ENCODE measurements around the gene ARHGEF38. TPM values are rescaled to one million over a fixed set of nuclear protein-coding genes. Genes with fewer than 3 reads are reported as not detected.
"Not testable (repeated sequence)": the region's sequence is repeated elsewhere in the genome, so short reads cannot be mapped to it uniquely, and the experiment has no call there.

The ARHGEF38 gene
- total RNA-seq, 1 donor from 2014 or later: 0.42 TPM

DNA sequence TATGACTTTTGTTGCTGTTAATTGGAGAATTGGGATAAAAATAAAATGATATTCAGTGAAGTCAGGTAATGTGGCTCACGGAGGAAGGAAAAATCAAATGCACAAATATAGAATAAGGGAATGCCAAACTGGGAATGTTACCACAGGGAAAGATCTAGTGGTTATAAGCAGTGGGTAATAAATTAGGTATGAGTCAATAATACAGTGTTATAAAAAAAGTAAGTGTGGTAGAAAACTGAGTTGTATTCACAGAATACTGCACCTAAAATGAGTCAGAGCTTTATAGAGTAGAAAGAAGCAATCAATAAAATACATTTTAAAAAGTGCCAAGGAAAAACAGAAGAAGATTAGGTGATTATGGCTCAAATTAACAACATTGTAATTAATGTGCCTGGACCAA is 121.6 kb downstream of the ARHGEF38 start:
- no peak for DNase-seq (ENCODE audit: low read depth)
- H3K4me3 ChIP-seq (ENCODE audit: low read depth, low read length): no peak overlapping the region

DNA sequence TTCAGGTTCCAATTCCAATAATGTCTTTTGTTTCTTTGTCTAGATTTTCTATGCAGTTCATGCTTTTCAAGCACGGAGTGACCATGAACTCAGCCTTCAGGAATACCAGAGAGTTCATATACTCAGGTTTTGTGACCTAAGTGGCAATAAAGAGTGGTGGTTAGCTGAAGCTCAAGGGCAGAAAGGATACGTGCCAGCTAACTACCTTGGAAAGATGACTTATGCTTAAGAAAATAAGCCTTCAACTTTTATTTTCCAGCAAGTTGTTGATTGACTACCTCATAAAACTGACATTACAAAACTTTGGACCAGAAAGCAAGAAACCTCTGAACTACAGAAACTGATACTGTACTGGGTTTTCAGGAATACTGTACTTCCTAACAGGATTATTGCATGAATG is 125.3 kb downstream of the ARHGEF38 start:
- Histone ChIP-seq H3K4me3 (ENCODE audit: low read depth, low read length) (no peak overlapping the region), H3K27me3 (ENCODE audit: control insufficient read depth, insufficient read depth, low read length) (no peaks in the 10 kb centered on the region), H3K36me3 (ENCODE audit: control insufficient read depth, insufficient read depth, low read length) (no peaks in the 10 kb centered on the region)
- no peak for TF ChIP-seq CTCF (IDR thresholded peaks at IDR 0.05; ENCODE audit: insufficient read depth, low read length, poor library complexity, severe bottlenecking)
- DNase-seq (ENCODE audit: low read depth): no peak

More for the DNA sequence above, 121.6 kb downstream of the ARHGEF38 start:
- no peaks in the 10 kb centered on the region for H3K36me3 ChIP-seq (ENCODE audit: control insufficient read depth, insufficient read depth, low read length)
- TF ChIP-seq CTCF (IDR thresholded peaks at IDR 0.05; ENCODE audit: insufficient read depth, low read length, poor library complexity, severe bottlenecking): no peak
- no peaks in the 10 kb centered on the region for H3K27me3 ChIP-seq (ENCODE audit: control insufficient read depth, insufficient read depth, low read length)

DNA sequence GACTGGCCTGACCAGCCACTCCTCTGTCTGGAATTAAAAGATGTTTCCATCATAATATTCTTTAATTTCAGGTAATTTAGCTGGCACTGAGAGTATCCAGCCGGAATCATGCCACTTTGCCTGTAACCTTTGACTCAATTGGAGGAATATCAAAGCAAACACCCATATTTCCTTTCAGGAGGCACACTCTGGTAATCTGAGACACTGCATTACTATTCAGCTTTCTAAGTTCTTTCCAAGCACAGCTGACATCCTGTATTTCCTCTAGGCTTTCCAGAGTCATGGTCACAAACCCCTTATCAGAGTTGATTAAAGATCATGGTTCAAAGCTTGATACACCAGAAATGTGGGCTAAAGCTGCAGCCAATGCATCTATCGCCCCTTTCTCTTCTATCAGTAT is 126.8 kb downstream of the ARHGEF38 start:
- H3K4me3 ChIP-seq (ENCODE audit: low read depth, low read length): no peak overlapping the region
- no peak for TF ChIP-seq CTCF (IDR thresholded peaks at IDR 0.05; ENCODE audit: insufficient read depth, low read length, poor library complexity, severe bottlenecking)
- H3K36me3 ChIP-seq (ENCODE audit: control insufficient read depth, insufficient read depth, low read length): no peaks in the 10 kb centered on the region
- H3K27me3 ChIP-seq (ENCODE audit: control insufficient read depth, insufficient read depth, low read length): no peaks in the 10 kb centered on the region
- DNase-seq (ENCODE audit: low read depth): no peak

DNA sequence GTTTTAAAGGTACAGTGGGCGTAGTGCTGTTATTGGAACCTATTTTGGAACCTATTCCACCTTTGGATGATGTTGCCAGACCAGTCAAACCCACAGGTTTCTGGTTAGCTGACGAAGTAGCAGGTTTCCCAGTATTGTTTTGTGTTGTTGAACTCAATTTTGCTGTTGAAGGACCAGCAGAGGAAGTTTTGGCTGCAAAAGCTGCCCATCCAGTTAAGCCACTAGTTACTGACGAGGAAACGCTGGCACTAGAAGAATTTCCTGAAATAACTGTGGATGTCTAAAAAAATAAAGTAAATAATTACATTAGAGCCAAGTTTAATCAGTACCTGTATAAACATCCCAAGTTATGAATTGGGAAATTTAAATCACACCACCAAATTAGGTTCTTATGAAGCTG is 130.6 kb downstream of the ARHGEF38 start:
- Histone ChIP-seq H3K36me3 (ENCODE audit: control insufficient read depth, insufficient read depth, low read length) (no peaks in the 10 kb centered on the region), H3K4me3 (ENCODE audit: low read depth, low read length) (no peak overlapping the region), H3K27me3 (ENCODE audit: control insufficient read depth, insufficient read depth, low read length) (no peaks in the 10 kb centered on the region)
- peak; percentile 12 for DNase-seq (ENCODE audit: low read depth)
- no peak for TF ChIP-seq CTCF (IDR thresholded peaks at IDR 0.05; ENCODE audit: insufficient read depth, low read length, poor library complexity, severe bottlenecking)

GRCh38 chr4:105686571-105686970 is 134.2 kb downstream of the ARHGEF38 start:
- H3K27me3 ChIP-seq (ENCODE audit: control insufficient read depth, insufficient read depth, low read length): no peaks in the 10 kb centered on the region
- DNase-seq (ENCODE audit: low read depth): no peak
- H3K4me3 ChIP-seq (ENCODE audit: low read depth, low read length): no peak overlapping the region
- no peaks in the 10 kb centered on the region for H3K36me3 ChIP-seq (ENCODE audit: control insufficient read depth, insufficient read depth, low read length)
- no peak for TF ChIP-seq CTCF (IDR thresholded peaks at IDR 0.05; ENCODE audit: insufficient read depth, low read length, poor library complexity, severe bottlenecking)

DNA sequence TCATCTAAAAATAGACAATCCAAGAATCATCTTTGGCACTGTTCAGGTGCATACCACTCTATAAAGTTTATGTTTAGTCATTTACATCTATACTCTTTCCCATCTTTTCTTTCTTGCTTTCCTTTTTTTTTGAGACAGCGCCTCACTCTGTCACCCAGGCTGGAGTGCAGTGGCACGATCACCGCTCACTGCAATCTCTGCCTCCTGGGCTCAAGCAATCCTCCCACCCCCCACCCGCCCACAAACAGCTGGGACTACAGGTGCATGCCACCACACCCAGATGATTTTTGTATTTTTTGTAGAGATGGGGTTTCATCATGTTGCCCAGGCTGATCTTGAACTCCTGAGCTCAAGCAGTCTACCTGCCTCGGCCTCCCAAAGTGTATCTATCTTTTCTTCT is 142.4 kb downstream of the ARHGEF38 start:
- not testable (repeated sequence) for H3K27me3 ChIP-seq (ENCODE audit: control insufficient read depth, insufficient read depth, low read length); DNase-seq (ENCODE audit: low read depth); H3K4me3 ChIP-seq (ENCODE audit: low read depth, low read length); H3K36me3 ChIP-seq (ENCODE audit: control insufficient read depth, insufficient read depth, low read length)

DNA sequence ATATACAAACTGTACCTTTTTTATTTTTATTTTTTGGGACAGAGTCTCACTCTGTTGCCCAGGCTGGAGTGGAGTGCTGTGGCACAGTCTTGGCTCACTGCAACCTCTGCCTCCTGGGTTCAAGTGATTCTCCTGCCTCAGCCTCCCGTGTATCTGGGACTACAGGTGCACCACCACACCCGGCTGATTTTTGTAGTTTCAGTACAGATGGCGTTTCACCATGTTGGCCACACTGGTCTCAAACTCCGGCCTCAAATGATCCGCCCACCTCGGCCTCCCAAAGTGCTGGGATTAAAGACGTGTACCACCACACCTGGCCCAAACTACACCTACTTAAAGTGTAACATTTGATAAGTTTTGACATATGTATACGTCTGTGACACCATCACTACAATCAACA is 143.4 kb downstream of the ARHGEF38 start:
- not testable (repeated sequence) for H3K4me3 ChIP-seq (ENCODE audit: low read depth, low read length); H3K27me3 ChIP-seq (ENCODE audit: control insufficient read depth, insufficient read depth, low read length); H3K36me3 ChIP-seq (ENCODE audit: control insufficient read depth, insufficient read depth, low read length); DNase-seq (ENCODE audit: low read depth)

All from kidney epithelial cell (primary cell).